SK-N-SH (cell line): ENCODE results near the gene COL8A2. TPM values are rescaled to one million over a fixed set of nuclear protein-coding genes. Genes with fewer than 3 reads are reported as not detected.

Experiments used
- CTCF ChIA-PET: fragments of 300-600, 350-600 bp; formaldehyde crosslinking; extraction: SDS; loops from one replicate; lab custom pipeline; 2021; lab: Yijun Ruan, JAX
- POLR2A ChIA-PET: fragments of 350-600 bp; sonication (Branson Sonifier 250); formaldehyde crosslinking; extraction: SDS; loops from one replicate; lab custom pipeline; 2020; ENCODE audit warnings: antibody characterized with exemption, inconsistent platforms; lab: Yijun Ruan, JAX
- DNase-seq: peaks from one replicate; pipeline ENCODE4 v3.0.0; 2012
- H2AFZ ChIP-seq: fragments of 200-600 bp; sonication (generic); 2 replicates; pipeline ENCODE4 v1.8.1; 2016; ENCODE audit warnings: antibody characterized with exemption, mild to moderate bottlenecking, low read depth
- H3F3A ChIP-seq: fragments of 200-600 bp; sonication (generic); replicated peaks from 2 replicates; pipeline ENCODE3; 2016; ENCODE audit warnings: antibody characterized with exemption, mild to moderate bottlenecking; ENCODE audit not compliant: insufficient read depth
- H3K27ac ChIP-seq, 2 experiments: fragments of 200-500 bp in 1 of 2; fragments of 200-600 bp in 1 of 2; sonication (Bioruptor generic) in 1 of 2; sonication (generic), shearing (Covaris generic) in 1 of 2; 2 replicates each; pipeline versions ENCODE4 v1.5.1 to v1.6.1; 2014 to 2016; ENCODE audit warnings: low read depth in 2 of 2, inconsistent platforms in 1 of 2, low read length in 1 of 2, mild to moderate bottlenecking in 1 of 2, mixed read lengths in 1 of 2
- H3K27me3 ChIP-seq: fragments of 200-600 bp; sonication (generic), shearing (Covaris generic); 2 replicates; pipeline ENCODE4 v1.6.1; 2016; ENCODE audit warnings: mixed run types; ENCODE audit not compliant: insufficient read depth
- H3K36me3 ChIP-seq, 2 experiments: fragments of 200-500 bp in 1 of 2; fragments of 200-600 bp in 1 of 2; sonication (Bioruptor generic) in 1 of 2; sonication (generic) in 1 of 2; replicated peaks in 1 of 2; 2 replicates each; pipeline versions ENCODE3 to v1.5.1; 2014 to 2016; ENCODE audit warnings: low read length in 1 of 2, mild to moderate bottlenecking in 1 of 2; ENCODE audit not compliant: insufficient read depth in 2 of 2, control insufficient read depth in 1 of 2
- H3K4me1 ChIP-seq, 2 experiments: fragments of 200-500 bp in 1 of 2; fragments of 200-600 bp in 1 of 2; sonication (Bioruptor generic) in 1 of 2; sonication (generic), shearing (Covaris generic) in 1 of 2; 2 replicates each; pipeline versions ENCODE4 v1.5.1 to v1.6.1; 2014 to 2016; ENCODE audit warnings: low read depth in 1 of 2, low read length in 1 of 2, mixed run types in 1 of 2; ENCODE audit not compliant: insufficient read depth in 2 of 2, control insufficient read depth in 1 of 2
- H3K4me2 ChIP-seq: fragments of 200-600 bp; sonication (generic), shearing (Covaris generic); 2 replicates; pipeline ENCODE4 v1.6.1; 2017; ENCODE audit warnings: mixed run types
- H3K4me3 ChIP-seq, 2 experiments: fragments of 200-500 bp in 1 of 2; fragments of 200-600 bp in 1 of 2; sonication (Bioruptor generic) in 1 of 2; sonication (generic), shearing (Covaris generic) in 1 of 2; 2 replicates each; pipeline versions ENCODE4 v1.5.1 to v1.8.1; 2014 to 2016; ENCODE audit warnings: low read depth in 2 of 2, inconsistent platforms in 1 of 2, low read length in 1 of 2, mild to moderate bottlenecking in 1 of 2, mixed read lengths in 1 of 2, moderate library complexity in 1 of 2
- H3K79me2 ChIP-seq: fragments of 200-600 bp; sonication (generic); 2 replicates; pipeline ENCODE4 v1.8.1; 2017; ENCODE audit warnings: mild to moderate bottlenecking; ENCODE audit not compliant: insufficient read depth
- H3K9ac ChIP-seq: fragments of 200-600 bp; sonication (generic); 2 replicates; pipeline ENCODE4 v1.6.1; 2017; ENCODE audit warnings: mixed run types
- H3K9me2 ChIP-seq: fragments of 200-600 bp; sonication (generic); 2 replicates; pipeline ENCODE4 v1.6.1; 2017; ENCODE audit warnings: mixed run types
- H3K9me3 ChIP-seq: fragments of 200-600 bp; sonication (generic); 2 replicates; pipeline ENCODE4 v1.6.1; 2017; ENCODE audit warnings: mixed run types, mild to moderate bottlenecking, moderate library complexity
- H4K20me1 ChIP-seq: fragments of 200-600 bp; sonication (generic); 2 replicates; pipeline ENCODE4 v1.6.1; 2017; ENCODE audit warnings: mild to moderate bottlenecking, mixed run types; ENCODE audit not compliant: insufficient read depth
- ELF1 ChIP-seq: IDR thresholded peaks from 2 replicates; pipeline ENCODE4 v1.4.0; 2012
- EP300 ChIP-seq, 2 experiments: IDR thresholded peaks; 2 replicates each; pipeline versions ENCODE4 v1.4.0 to v1.6.1; 2012; ENCODE audit warnings: borderline replicate concordance in 1 of 2, low read depth in 1 of 2, low read length in 1 of 2
- FOSL2 ChIP-seq: IDR thresholded peaks from 2 replicates; pipeline ENCODE4 v1.4.0; 2012; ENCODE audit warnings: low read depth, mild to moderate bottlenecking, moderate library complexity, borderline replicate concordance
- FOXJ3 ChIP-seq: sonication (generic); formaldehyde crosslinking; IDR thresholded peaks from 2 replicates; pipeline ENCODE4 v1.5.1; 2020; ENCODE audit warnings: mild to moderate bottlenecking, missing genetic modification reagents
- FOXM1 ChIP-seq: IDR thresholded peaks from 2 replicates; pipeline ENCODE4 v1.4.0; 2012; ENCODE audit warnings: low read depth, mild to moderate bottlenecking
- MXI1 ChIP-seq: IDR thresholded peaks from 2 replicates; pipeline ENCODE4 v1.6.1; 2012; ENCODE audit warnings: mild to moderate bottlenecking, low read depth, low read length, improper control_type of control experiment
- NFIC ChIP-seq: IDR thresholded peaks from 2 replicates; pipeline ENCODE4 v1.4.0; 2012; ENCODE audit warnings: borderline replicate concordance
- NRF1 ChIP-seq: IDR thresholded peaks from 2 replicates; pipeline ENCODE4 v1.6.1; 2012; ENCODE audit warnings: low read depth, mild to moderate bottlenecking, low read length
- POLR2AphosphoS5 ChIP-seq: IDR thresholded peaks from 2 replicates; pipeline ENCODE4 v1.6.1; 2012; ENCODE audit warnings: low read depth, low read length
- RCOR1 ChIP-seq: fragments of 150-350 bp; IDR thresholded peaks from 2 replicates; pipeline ENCODE4 v1.6.1; 2017; ENCODE audit warnings: antibody characterized with exemption, low read length
- SMC3 ChIP-seq: IDR thresholded peaks from 2 replicates; pipeline ENCODE4 v1.6.1; 2012; ENCODE audit warnings: low read depth, low read length, improper control_type of control experiment
- TAF1 ChIP-seq: IDR thresholded peaks from 2 replicates; pipeline ENCODE4 v1.6.1; 2012; ENCODE audit warnings: low read depth, mild to moderate bottlenecking, low read length, moderate library complexity, borderline replicate concordance
- TCF12 ChIP-seq: IDR thresholded peaks from 2 replicates; pipeline ENCODE4 v1.4.0; 2012
- TEAD4 ChIP-seq: IDR thresholded peaks from 2 replicates; pipeline ENCODE4 v1.4.0; 2012; ENCODE audit warnings: mild to moderate bottlenecking, borderline replicate concordance; ENCODE audit not compliant: insufficient read depth
- USF1 ChIP-seq: IDR thresholded peaks from 2 replicates; pipeline ENCODE4 v1.4.0; 2012; ENCODE audit warnings: low read depth, borderline replicate concordance
- USF2 ChIP-seq: fragments of 150-350 bp; IDR thresholded peaks from 2 replicates; pipeline ENCODE4 v1.6.1; 2017; ENCODE audit warnings: antibody characterized with exemption, low read length, low read depth, borderline replicate concordance
- ZBTB33 ChIP-seq: IDR thresholded peaks from 2 replicates; pipeline ENCODE4 v1.4.0; 2012; ENCODE audit warnings: low read depth, borderline replicate concordance
- WGBS: methylation state at CpG from one replicate; pipeline ENCODE4 v1.1.6; 2017; ENCODE audit warnings: low lambda C conversion rate; 5-methylcytosine and 5-hydroxymethylcytosine counted together
- polyA plus RNA-seq, 3 experiments: library from polyadenylated mRNA; depleted of rRNA; stranded (reverse); fragments of >200 nt; gene quantifications; 2 replicates each; pipeline ENCODE4 v1.2.3, GENCODE V29; 2012
- TF ChIP-seq, protein P1 (sequence below): IDR thresholded peaks from 2 replicates; pipeline ENCODE4 v1.4.0; 2012; ENCODE audit warnings: low read depth

Gene COL8A2
- polyA plus RNA-seq, 1 of the 3 experiments (the other 2 are of a cell fraction): 3.1 TPM

- 20% methylated on average over 17 of the region's 18 CpGs for WGBS
- no peaks in the 10 kb centered on the region for H3K36me3 ChIP-seq
- DNase-seq: peak; percentile 88
- H3F3A ChIP-seq: peaks cover 9% of the 10 kb centered on the region
- peaks cover 10 to 28% of the 10 kb centered on the region in 2 experiments; a peak in 2 of 4 replicates for H3K4me1 ChIP-seq
- peak overlapping the region; percentile 71 for H2AFZ ChIP-seq
- no peaks in the 10 kb centered on the region for H3K9me3 ChIP-seq
- CTCF ChIA-PET: interaction anchor here (1.1 to 32.6 kb wide), 8 partner anchors 9 to 73 kb away, joined by 3 to 700 read pairs (median 5); partner anchors contain the start of gene TRAPPC3
- no peaks in the 10 kb centered on the region for H3K79me2 ChIP-seq
- peak overlapping the region; percentile 54 to 59 for H3K27ac ChIP-seq
- no peaks in the 10 kb centered on the region for H3K27me3 ChIP-seq
- no peaks in the 10 kb centered on the region for H3K9me2 ChIP-seq
- H3K9ac ChIP-seq: peak overlapping the region; percentile 67; the same call in 1 of the 2 replicates
- H3K4me3 ChIP-seq: no peak overlapping the region
- TF ChIP-seq NRF1: no peak
- TF ChIP-seq EP300 (IDR thresholded peaks at IDR 0.05; ENCODE audit: borderline replicate concordance in 1 of 2, low read depth in 1 of 2, low read length in 1 of 2): peak in 1 of 2 experiments; percentile 26; a peak in 1 of 4 replicates
- TF ChIP-seq, protein P1, sequence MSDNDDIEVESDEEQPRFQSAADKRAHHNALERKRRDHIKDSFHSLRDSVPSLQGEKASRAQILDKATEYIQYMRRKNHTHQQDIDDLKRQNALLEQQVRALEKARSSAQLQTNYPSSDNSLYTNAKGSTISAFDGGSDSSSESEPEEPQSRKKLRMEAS: peak; percentile 47
- TF ChIP-seq ZBTB33: no peak
- no peak for TF ChIP-seq FOXM1
- 0 out of 2 replicates have a peak, but pooled peaks have one; percentile 50 for TF ChIP-seq TAF1
- TF ChIP-seq FOXJ3: no peak
- no peak for TF ChIP-seq USF1
- 0 out of 2 replicates have a peak, but pooled peaks have one; percentile 16 for TF ChIP-seq RCOR1
- TF ChIP-seq POLR2AphosphoS5: no peak
- TF ChIP-seq MXI1: peak; percentile 69; the same call in 1 of the 2 replicates
- peak; percentile 65; the same call in 1 of the 2 replicates for TF ChIP-seq TCF12
- TF ChIP-seq ELF1: no peak; the same call in 1 of the 2 replicates
- TF ChIP-seq TEAD4: 0 out of 2 replicates have a peak, but pooled peaks have one; percentile 32
- no peak; the same call in 1 of the 2 replicates for TF ChIP-seq FOSL2
- TF ChIP-seq USF2: no peak
- peak; percentile 63; the same call in 1 of the 2 replicates for TF ChIP-seq NFIC
- no peak for TF ChIP-seq SMC3
- POLR2A ChIA-PET: interaction anchor here (0.5 to 2.4 kb wide), 5 partner anchors 18 to 151 kb away, joined by 3 to 7 read pairs (median 4); partner anchors contain the start of gene TRAPPC3
- H3K4me2 ChIP-seq: peak overlapping the region; percentile 69
- H4K20me1 ChIP-seq: no peaks in the 10 kb centered on the region
These were observed 9.8 kb downstream of the COL8A2 start for GRCh38 chr1:36115200-36115669.
